Panc1 (cell line): Measurements from ENCODE around the gene CELF1. TPM values are rescaled to one million over a fixed set of nuclear protein-coding genes. Genes with fewer than 3 reads are reported as not detected.

ENCODE experiments used
- ATAC-seq: fragments of 200-7000 bp; cut with Tn5 transposase; 2 replicates; pipeline ENCODE4 v1.9.1; 2020; ENCODE audit warnings: mild to moderate bottlenecking, moderate library complexity
- BruUV-seq: library from RNA; stranded (reverse); fragments of 400-500 nt; replicated peaks from 2 replicates; lab custom pipeline; 2021; lab: Mats Ljungman, UMichigan
- CTCF ChIA-PET: fragments of 300-600 bp; sonication (Branson Sonifier 250); formaldehyde crosslinking; loops from one replicate; lab custom pipeline; 2022; ENCODE audit warnings: antibody characterized with exemption; lab: Charles Lee
- POLR2A ChIA-PET: fragments of 300-600 bp; sonication (Branson Sonifier 250); formaldehyde crosslinking; loops from one replicate; lab custom pipeline; 2022; ENCODE audit warnings: antibody characterized with exemption; lab: Charles Lee
- DNase-seq: peaks from one replicate; pipeline ENCODE4 v3.0.0-alpha.2; 2010; ENCODE audit warnings: low read depth, low spot score
- H3K27ac ChIP-seq: 2 replicates; pipeline ENCODE4 v1.5.1; 2011; ENCODE audit warnings: mild to moderate bottlenecking, low read length, inconsistent platforms
- H3K27me3 ChIP-seq: fragments of 200-500 bp; sonication (Bioruptor generic); 2 replicates; pipeline ENCODE4 v1.6.0; 2014; ENCODE audit warnings: low read length, inconsistent platforms; ENCODE audit not compliant: control insufficient read depth, insufficient read depth
- H3K36me3 ChIP-seq: fragments of 200-500 bp; sonication (Bioruptor generic); 2 replicates; pipeline ENCODE4 v1.5.1; 2014; ENCODE audit warnings: inconsistent platforms, mild to moderate bottlenecking, low read length, moderate library complexity; ENCODE audit not compliant: control insufficient read depth, insufficient read depth
- H3K4me1 ChIP-seq: 2 replicates; pipeline ENCODE4 v1.5.1; 2011; ENCODE audit warnings: inconsistent platforms, mild to moderate bottlenecking, low read length, moderate library complexity; ENCODE audit not compliant: control insufficient read depth, insufficient read depth
- H3K4me3 ChIP-seq, 2 experiments: 2 replicates each; pipeline ENCODE4 v1.5.1; 2011 to 2012; ENCODE audit warnings: low read depth in 2 of 2, low read length in 2 of 2, mild to moderate bottlenecking in 2 of 2, inconsistent platforms in 1 of 2, moderate library complexity in 1 of 2
- H3K9me3 ChIP-seq: fragments of 200-500 bp; sonication (Bioruptor generic); 2 replicates; pipeline ENCODE4 v1.5.1; 2014; ENCODE audit warnings: low read depth, mild to moderate bottlenecking, inconsistent platforms, low read length, moderate library complexity; ENCODE audit not compliant: control insufficient read depth, insufficient read depth
- POLR2AphosphoS5 ChIP-seq: IDR thresholded peaks from 2 replicates; pipeline ENCODE4 v1.6.1; 2012; ENCODE audit warnings: mild to moderate bottlenecking, low read depth, low read length, moderate library complexity
- SIN3A ChIP-seq: IDR thresholded peaks from 2 replicates; pipeline ENCODE4 v1.6.1; 2012; ENCODE audit warnings: low read depth, mild to moderate bottlenecking, low read length, moderate library complexity, borderline replicate concordance; ENCODE audit not compliant: insufficient read depth
- TCF7L2 ChIP-seq: IDR thresholded peaks from 2 replicates; pipeline ENCODE4 v1.6.1; 2011; ENCODE audit warnings: mild to moderate bottlenecking, low read depth, low read length, inconsistent platforms
- in situ Hi-C: cut with HindIII; loops from 2 replicates; pipeline ENCODE4 v1.10.0; 2016; ENCODE audit warnings: low sequenced_read_pairs, low pct_unique_long_range_greater_than_20kb
- intact Hi-C: fragments of 100-400 bp; cut with micrococcal nuclease; formaldehyde crosslinking; loops from one replicate; pipeline ENCODE4 v1.10.0; 2022; ENCODE audit not compliant: unreplicated experiment
- total RNA-seq: library from RNA; stranded (reverse); gene quantifications from one replicate; pipeline ENCODE4 v1.2.1, GENCODE V29; 2021; ENCODE audit not compliant: unreplicated experiment
- TF ChIP-seq, protein P1 (sequence below): fragments of 450-650 bp; IDR thresholded peaks from 2 replicates; pipeline ENCODE4 v1.5.1; 2017; ENCODE audit warnings: mild to moderate bottlenecking
- TF ChIP-seq, protein P2 (sequence below), 2 experiments: IDR thresholded peaks; 2 replicates each; pipeline ENCODE4 v1.6.1; 2011 to 2012; ENCODE audit warnings: low read depth in 2 of 2, control low read depth in 1 of 2, low read length in 1 of 2, mild to moderate bottlenecking in 1 of 2, moderate library complexity in 1 of 2; ENCODE audit not compliant: insufficient read depth in 1 of 2

Gene CELF1
- total RNA-seq, 1 experiment from 2014 or later, result 160 TPM

DNA sequence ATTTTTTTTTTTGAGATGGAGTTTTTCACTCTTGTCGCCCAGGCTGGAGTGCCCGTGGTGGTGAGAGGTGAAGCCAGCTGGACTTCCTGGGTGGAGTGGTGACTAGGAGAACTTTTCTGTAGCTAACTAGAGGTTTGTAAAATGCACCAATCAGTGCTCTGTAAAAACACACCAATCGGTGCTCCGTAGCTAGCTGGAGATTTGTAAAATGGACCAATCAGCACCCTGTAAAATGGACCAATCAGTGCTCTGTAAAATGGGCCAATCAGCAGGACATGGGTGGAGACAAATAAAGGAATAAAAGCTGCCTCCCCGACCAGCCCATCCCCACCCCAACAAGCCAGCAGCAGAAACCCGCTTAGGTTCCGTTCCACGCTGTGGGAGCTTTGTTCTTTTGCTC lies 99.6 kb downstream of the CELF1 start:
- no peak for TF ChIP-seq POLR2AphosphoS5
- TF ChIP-seq, protein P1, sequence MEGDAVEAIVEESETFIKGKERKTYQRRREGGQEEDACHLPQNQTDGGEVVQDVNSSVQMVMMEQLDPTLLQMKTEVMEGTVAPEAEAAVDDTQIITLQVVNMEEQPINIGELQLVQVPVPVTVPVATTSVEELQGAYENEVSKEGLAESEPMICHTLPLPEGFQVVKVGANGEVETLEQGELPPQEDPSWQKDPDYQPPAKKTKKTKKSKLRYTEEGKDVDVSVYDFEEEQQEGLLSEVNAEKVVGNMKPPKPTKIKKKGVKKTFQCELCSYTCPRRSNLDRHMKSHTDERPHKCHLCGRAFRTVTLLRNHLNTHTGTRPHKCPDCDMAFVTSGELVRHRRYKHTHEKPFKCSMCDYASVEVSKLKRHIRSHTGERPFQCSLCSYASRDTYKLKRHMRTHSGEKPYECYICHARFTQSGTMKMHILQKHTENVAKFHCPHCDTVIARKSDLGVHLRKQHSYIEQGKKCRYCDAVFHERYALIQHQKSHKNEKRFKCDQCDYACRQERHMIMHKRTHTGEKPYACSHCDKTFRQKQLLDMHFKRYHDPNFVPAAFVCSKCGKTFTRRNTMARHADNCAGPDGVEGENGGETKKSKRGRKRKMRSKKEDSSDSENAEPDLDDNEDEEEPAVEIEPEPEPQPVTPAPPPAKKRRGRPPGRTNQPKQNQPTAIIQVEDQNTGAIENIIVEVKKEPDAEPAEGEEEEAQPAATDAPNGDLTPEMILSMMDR, result no peak
- TF ChIP-seq, protein P2, sequence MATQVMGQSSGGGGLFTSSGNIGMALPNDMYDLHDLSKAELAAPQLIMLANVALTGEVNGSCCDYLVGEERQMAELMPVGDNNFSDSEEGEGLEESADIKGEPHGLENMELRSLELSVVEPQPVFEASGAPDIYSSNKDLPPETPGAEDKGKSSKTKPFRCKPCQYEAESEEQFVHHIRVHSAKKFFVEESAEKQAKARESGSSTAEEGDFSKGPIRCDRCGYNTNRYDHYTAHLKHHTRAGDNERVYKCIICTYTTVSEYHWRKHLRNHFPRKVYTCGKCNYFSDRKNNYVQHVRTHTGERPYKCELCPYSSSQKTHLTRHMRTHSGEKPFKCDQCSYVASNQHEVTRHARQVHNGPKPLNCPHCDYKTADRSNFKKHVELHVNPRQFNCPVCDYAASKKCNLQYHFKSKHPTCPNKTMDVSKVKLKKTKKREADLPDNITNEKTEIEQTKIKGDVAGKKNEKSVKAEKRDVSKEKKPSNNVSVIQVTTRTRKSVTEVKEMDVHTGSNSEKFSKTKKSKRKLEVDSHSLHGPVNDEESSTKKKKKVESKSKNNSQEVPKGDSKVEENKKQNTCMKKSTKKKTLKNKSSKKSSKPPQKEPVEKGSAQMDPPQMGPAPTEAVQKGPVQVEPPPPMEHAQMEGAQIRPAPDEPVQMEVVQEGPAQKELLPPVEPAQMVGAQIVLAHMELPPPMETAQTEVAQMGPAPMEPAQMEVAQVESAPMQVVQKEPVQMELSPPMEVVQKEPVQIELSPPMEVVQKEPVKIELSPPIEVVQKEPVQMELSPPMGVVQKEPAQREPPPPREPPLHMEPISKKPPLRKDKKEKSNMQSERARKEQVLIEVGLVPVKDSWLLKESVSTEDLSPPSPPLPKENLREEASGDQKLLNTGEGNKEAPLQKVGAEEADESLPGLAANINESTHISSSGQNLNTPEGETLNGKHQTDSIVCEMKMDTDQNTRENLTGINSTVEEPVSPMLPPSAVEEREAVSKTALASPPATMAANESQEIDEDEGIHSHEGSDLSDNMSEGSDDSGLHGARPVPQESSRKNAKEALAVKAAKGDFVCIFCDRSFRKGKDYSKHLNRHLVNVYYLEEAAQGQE (IDR thresholded peaks at IDR 0.05; ENCODE audit: insufficient read depth in 1 of 2, low read depth in 2 of 2, low read length in 1 of 2), result no peak
- no peak for TF ChIP-seq TCF7L2
- no peak for TF ChIP-seq SIN3A
- BruUV-seq, result no TSS peak
- no peaks in the 10 kb centered on the region for H3K36me3 ChIP-seq
- H3K27me3 ChIP-seq, result no peaks in the 10 kb centered on the region
- H3K4me1 ChIP-seq, result no peaks in the 10 kb centered on the region
- in situ Hi-C loops, result no loop called here
- DNase-seq (no peak), ATAC-seq (no peak)
- H3K27ac ChIP-seq, result no peak overlapping the region
- intact Hi-C loops, result loop anchor here (5.0 kb wide), 1 partner anchor 81 kb away; no protein-coding TSS in a partner anchor
- POLR2A ChIA-PET, result no interaction called here
- H3K4me3 ChIP-seq, result no peak overlapping the region
- CTCF ChIA-PET, result interaction anchor here (0.6 kb wide), 1 partner anchor 505 kb away, joined by 3 read pairs; no protein-coding TSS in a partner anchor
- no peaks in the 10 kb centered on the region for H3K9me3 ChIP-seq

DNA sequence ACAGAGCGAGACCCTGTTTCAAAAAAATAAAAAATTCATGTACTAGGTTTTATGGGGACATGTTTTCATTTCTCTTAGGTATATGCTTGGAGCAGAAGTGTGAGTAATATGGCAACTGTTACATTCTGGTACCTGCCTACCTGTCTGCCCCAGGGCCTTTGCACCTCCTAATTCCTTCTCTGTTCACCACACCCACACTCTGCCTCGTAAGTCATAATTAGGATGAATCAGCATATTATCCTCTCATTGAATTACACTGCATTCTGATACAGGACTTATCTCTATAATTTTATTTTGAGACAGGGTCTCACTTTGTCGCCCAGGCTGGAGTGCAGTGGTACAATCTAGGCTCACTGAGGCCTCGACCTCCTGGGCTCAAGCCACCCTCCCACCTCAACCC lies 100.9 kb downstream of the CELF1 start:
- H3K36me3 ChIP-seq, result no peaks in the 10 kb centered on the region
- BruUV-seq, result no TSS peak
- H3K9me3 ChIP-seq, result no peaks in the 10 kb centered on the region
- CTCF ChIA-PET, result no interaction called here
- no peaks in the 10 kb centered on the region for H3K4me1 ChIP-seq
- DNase-seq (no peak), ATAC-seq (no peak)
- in situ Hi-C loops (no loop called here), intact Hi-C loops (loop anchor here (5.0 kb wide), 1 partner anchor 80 kb away; no protein-coding TSS in a partner anchor)
- POLR2A ChIA-PET, result no interaction called here
- TF ChIP-seq POLR2AphosphoS5, result no peak
- no peak for TF ChIP-seq SIN3A
- TF ChIP-seq, protein P2 (IDR thresholded peaks at IDR 0.05; ENCODE audit: insufficient read depth in 1 of 2, low read depth in 2 of 2, low read length in 1 of 2), result no peak
- TF ChIP-seq, protein P1, result no peak
- no peak overlapping the region for H3K27ac ChIP-seq
- no peaks in the 10 kb centered on the region for H3K27me3 ChIP-seq
- no peak overlapping the region for H3K4me3 ChIP-seq
